H1 (cell line): ENCODE results near the gene JOSD2. TPM values are rescaled to one million over a fixed set of nuclear protein-coding genes. Genes with fewer than 3 reads are reported as not detected.
"Not testable (repeated sequence)": the region's sequence is repeated elsewhere in the genome, so short reads cannot be mapped to it uniquely, and the experiment has no call there.

ENCODE experiments used
- CTCF ChIA-PET: fragments of 300-600 bp; sonication (Branson Sonifier 250); formaldehyde crosslinking; loops from one replicate; lab custom pipeline; 2021; ENCODE audit not compliant: partially characterized antibody; lab: Charles Lee
- POLR2A ChIA-PET: fragments of 300-600 bp; sonication (Branson Sonifier 250); formaldehyde crosslinking; loops from one replicate; lab custom pipeline; 2021; ENCODE audit warnings: inconsistent platforms; ENCODE audit not compliant: partially characterized antibody; lab: Charles Lee
- DNase-seq, 2 experiments: peaks; one replicate each; pipeline versions ENCODE4 v3.0.0 to v3.0.0-alpha.2; 2010 to 2022; ENCODE audit warnings: low spot score in 2 of 2, low read depth in 1 of 2, mixed read lengths in 1 of 2
- FAIRE-seq: peaks from 2 replicates; lab custom pipeline; 2011; peaks lifted over from hg19 to GRCh38; lab: Jason Lieb, UNC
- H2AFZ ChIP-seq: 2 replicates; pipeline ENCODE4 v1.8.1; 2012; ENCODE audit warnings: low read length, inconsistent platforms
- H2AK5ac ChIP-seq: 2 replicates; pipeline ENCODE4 v1.6.1; 2013; ENCODE audit warnings: low read depth, low read length
- H2BK120ac ChIP-seq: replicated peaks from 2 replicates; pipeline ENCODE3; 2013; ENCODE audit warnings: low read depth, low read length, inconsistent platforms
- H2BK12ac ChIP-seq: 2 replicates; pipeline ENCODE4 v1.6.1; 2013; ENCODE audit warnings: low read depth, low read length
- H2BK15ac ChIP-seq: 2 replicates; pipeline ENCODE4 v1.6.1; 2013; ENCODE audit warnings: low read length
- H2BK20ac ChIP-seq: 2 replicates; pipeline ENCODE4 v1.6.1; 2013; ENCODE audit warnings: low read length
- H2BK5ac ChIP-seq: 2 replicates; pipeline ENCODE4 v1.6.1; 2013; ENCODE audit warnings: low read depth, low read length
- H3K14ac ChIP-seq: 2 replicates; pipeline ENCODE4 v1.6.1; 2013; ENCODE audit warnings: inconsistent platforms; ENCODE audit not compliant: insufficient read length
- H3K18ac ChIP-seq: 2 replicates; pipeline ENCODE4 v1.6.1; 2013; ENCODE audit warnings: low read length; ENCODE audit errors: extremely low read depth
- H3K23ac ChIP-seq: 2 replicates; pipeline ENCODE4 v1.6.1; 2013; ENCODE audit warnings: inconsistent platforms; ENCODE audit not compliant: insufficient read length
- H3K23me2 ChIP-seq: 2 replicates; pipeline ENCODE4 v1.6.1; 2013; ENCODE audit warnings: low read depth, low read length
- H3K27ac ChIP-seq: 2 replicates; pipeline ENCODE4 v1.6.1; 2011; ENCODE audit warnings: low read depth, low read length, inconsistent platforms
- H3K27me3 ChIP-seq, 4 experiments: replicated peaks in 1 of 4; 1 replicate in 1 of 4; 2 replicates in 3 of 4; pipeline versions ENCODE4 v1.6.1 to v1.8.1; 2011 to 2013; ENCODE audit warnings: low read length in 3 of 4, mild to moderate bottlenecking in 3 of 4, inconsistent platforms in 2 of 4, mixed read lengths in 2 of 4, moderate library complexity in 1 of 4; ENCODE audit not compliant: control insufficient read depth in 3 of 4, insufficient read depth in 3 of 4; ENCODE audit errors: extremely low read depth in 1 of 4
- H3K36me3 ChIP-seq, 4 experiments: 2 replicates each; pipeline versions ENCODE4 v1.6.1 to v1.8.1; 2011 to 2013; ENCODE audit warnings: mild to moderate bottlenecking in 4 of 4, low read length in 3 of 4, moderate library complexity in 2 of 4, control low read depth in 1 of 4, inconsistent platforms in 1 of 4; ENCODE audit not compliant: insufficient read depth in 4 of 4, control insufficient read depth in 2 of 4
- H3K4ac ChIP-seq: replicated peaks from 2 replicates; pipeline ENCODE3; 2013; ENCODE audit warnings: low read length, low read depth, mixed read lengths, inconsistent platforms; ENCODE audit not compliant: insufficient read length
- H3K4me1 ChIP-seq, 4 experiments: replicated peaks in 1 of 4; 1 replicate in 1 of 4; 2 replicates in 3 of 4; pipeline versions ENCODE4 v1.6.1 to v1.8.1; 2011 to 2013; ENCODE audit warnings: low read length in 3 of 4, inconsistent platforms in 2 of 4, mixed read lengths in 1 of 4; ENCODE audit not compliant: insufficient read depth in 4 of 4, control insufficient read depth in 3 of 4
- H3K4me2 ChIP-seq, 2 experiments: 2 replicates each; pipeline versions ENCODE4 v1.6.1 to v1.8.1; 2011 to 2013; ENCODE audit warnings: low read depth in 2 of 2, low read length in 2 of 2, control low read depth in 1 of 2, inconsistent platforms in 1 of 2, mild to moderate bottlenecking in 1 of 2; ENCODE audit not compliant: insufficient read depth in 1 of 2
- H3K4me3 ChIP-seq, 4 experiments: fragments of 200-600, 300-600 bp in 1 of 4; sonication (generic), shearing (Covaris generic), sonication (Bioruptor Twin) in 1 of 4; 2 replicates each; pipeline versions ENCODE4 v1.5.1 to v1.8.1; 2011 to 2016; ENCODE audit warnings: low read length in 4 of 4, low read depth in 3 of 4, control low read depth in 2 of 4, inconsistent platforms in 2 of 4, mild to moderate bottlenecking in 2 of 4, mixed read lengths in 1 of 4, moderate library complexity in 1 of 4; ENCODE audit not compliant: insufficient read depth in 2 of 4; ENCODE audit errors: extremely low read depth in 1 of 4
- H3K56ac ChIP-seq: replicated peaks from 2 replicates; pipeline ENCODE3; 2013; ENCODE audit warnings: low read depth, mild to moderate bottlenecking, mixed read lengths, low read length, inconsistent platforms; ENCODE audit not compliant: insufficient read length
- H3K79me1 ChIP-seq: 2 replicates; pipeline ENCODE4 v1.6.1; 2013; ENCODE audit warnings: low read depth, low read length, control low read depth
- H3K79me2 ChIP-seq, 2 experiments: 2 replicates each; pipeline versions ENCODE4 v1.6.1 to v1.8.1; 2012 to 2013; ENCODE audit warnings: low read length in 2 of 2, mild to moderate bottlenecking in 2 of 2, inconsistent platforms in 1 of 2; ENCODE audit not compliant: insufficient read depth in 2 of 2, control insufficient read depth in 1 of 2
- H3K9ac ChIP-seq, 4 experiments: replicated peaks in 1 of 4; 1 replicate in 1 of 4; 2 replicates in 3 of 4; pipeline versions ENCODE4 v1.6.1 to v1.8.1; 2011 to 2013; ENCODE audit warnings: low read depth in 3 of 4, low read length in 3 of 4, control low read depth in 2 of 4, mild to moderate bottlenecking in 2 of 4, moderate library complexity in 2 of 4, inconsistent platforms in 1 of 4; ENCODE audit errors: extremely low read depth in 1 of 4
- H3K9me3 ChIP-seq, 2 experiments: 2 replicates each; pipeline versions ENCODE4 v1.6.1 to v1.8.1; 2012 to 2013; ENCODE audit warnings: mild to moderate bottlenecking in 2 of 2, moderate library complexity in 2 of 2, control low read depth in 1 of 2, inconsistent platforms in 1 of 2, low read depth in 1 of 2, low read length in 1 of 2, mixed read lengths in 1 of 2; ENCODE audit not compliant: insufficient read depth in 2 of 2
- H4K20me1 ChIP-seq, 2 experiments: replicated peaks in 1 of 2; 2 replicates each; pipeline versions ENCODE3 to v1.8.1; 2011 to 2013; ENCODE audit warnings: inconsistent platforms in 2 of 2, low read length in 2 of 2, mild to moderate bottlenecking in 1 of 2; ENCODE audit not compliant: insufficient read depth in 2 of 2, control insufficient read depth in 1 of 2
- H4K5ac ChIP-seq: 2 replicates; pipeline ENCODE4 v1.6.1; 2013; ENCODE audit warnings: low read length, low read depth, mixed read lengths, inconsistent platforms; ENCODE audit not compliant: insufficient read length
- H4K8ac ChIP-seq: 2 replicates; pipeline ENCODE4 v1.8.0; 2013; ENCODE audit warnings: mild to moderate bottlenecking, moderate library complexity, low read length, inconsistent platforms; ENCODE audit not compliant: insufficient read depth; ENCODE audit errors: extremely low read depth
- H4K91ac ChIP-seq: replicated peaks from 2 replicates; pipeline ENCODE3; 2013; ENCODE audit warnings: low read length, mixed read lengths, inconsistent platforms; ENCODE audit not compliant: insufficient read length
- BCL11A ChIP-seq, 2 experiments: IDR thresholded peaks; one replicate each; pipeline ENCODE4 v1.6.1; 2011; ENCODE audit warnings: low read depth in 2 of 2, low read length in 2 of 2, mild to moderate bottlenecking in 2 of 2
- JUND ChIP-seq: IDR thresholded peaks from 2 replicates; pipeline ENCODE4 v1.6.1; 2011; ENCODE audit warnings: mild to moderate bottlenecking, improper control_type of control experiment, low read length
- SIN3A ChIP-seq, 2 experiments: IDR thresholded peaks in 1 of 2; conservative IDR thresholded peaks in 1 of 2; 2 replicates each; pipeline ENCODE4 v1.6.1; 2011 to 2012; ENCODE audit warnings: low read length in 2 of 2, improper control_type of control experiment in 1 of 2, low read depth in 1 of 2, mild to moderate bottlenecking in 1 of 2
- WGBS, 2 experiments: shearing (Covaris generic) in 1 of 2; methylation state at CpG; one replicate each; pipeline versions ENCODE4 v1.1.6 to v1.1.7; 2013 to 2015; ENCODE audit warnings: low lambda C conversion rate in 2 of 2, mixed read lengths in 2 of 2, inconsistent platforms in 1 of 2, low coverage in 1 of 2, missing lambda C conversion rate in 1 of 2; ENCODE audit not compliant: insufficient replicate concordance in 2 of 2, insufficient coverage in 1 of 2, insufficient read length in 1 of 2; ENCODE audit errors: extremely low coverage in 1 of 2, missing lambda C conversion rate in 1 of 2; 5-methylcytosine and 5-hydroxymethylcytosine counted together
- polyA plus RNA-seq, 7 experiments: library from polyadenylated mRNA; depleted of rRNA in 3 of 7; stranded (reverse) in 5 of 7; unstranded in 2 of 7; fragments of >200 nt in 5 of 7; fragments of 200-250 nt in 2 of 7; gene quantifications; 1 replicate in 5 of 7; 2 replicates in 1 of 7; 4 replicates in 1 of 7; pipeline versions ENCODE4 v1.2.1 to v1.2.3, GENCODE V29; 2011 to 2013; ENCODE audit warnings: missing spikeins in 2 of 7, mixed read lengths in 2 of 7
- total RNA-seq: library from RNA; stranded (reverse); fragmentation: NEBNext Ultra II Directional; extraction: Animal tissue kit (Norgen Biotek cat#: 25700); gene quantifications from 2 replicates; pipeline ENCODE4 v1.2.1, GENCODE V29; 2021

The JOSD2 gene
- total and polyA plus RNA-seq, 2 of the 8 experiments (the other 6 are each of a cell fraction or from before 2014, with no cell fraction given), result 1.9 to 6.6 TPM

- TF ChIP-seq SIN3A (conservative IDR thresholded peaks at IDR 0.05 in 1 of 2, IDR thresholded peaks at IDR 0.05 in 1 of 2; ENCODE audit: low read depth in 1 of 2, low read length in 2 of 2), result no peak
- no peak for TF ChIP-seq BCL11A (IDR thresholded peaks at IDR 0.05; ENCODE audit: low read depth in 2 of 2, low read length in 2 of 2)
- no peak for TF ChIP-seq JUND
Observed at GRCh38 chr19:50531171-50531612, 20.2 kb upstream of the JOSD2 start (continued).

GRCh38 chr19:50528052-50528451 is 17.1 kb upstream of the JOSD2 start:
- CTCF ChIA-PET, result interaction anchor here (1.1 to 19.3 kb wide), 4 partner anchors 9 to 80 kb away, joined by 3 to 206 read pairs (median 20); no protein-coding TSS in a partner anchor
- WGBS, 2 experiments, result 100% methylated on average over 2 of the region's 3 CpGs; no CpG with 5 or more reads in 1 of the 2 experiments
- FAIRE-seq, result not testable (repeated sequence)

More at GRCh38 chr19:50528052-50528451, 17.1 kb upstream of the JOSD2 start:
- H2AFZ ChIP-seq, DNase-seq, H4K5ac ChIP-seq, H3K36me3 ChIP-seq, H3K18ac ChIP-seq, H2BK120ac ChIP-seq, H3K79me1 ChIP-seq, H4K20me1 ChIP-seq, H3K14ac ChIP-seq, H3K9ac ChIP-seq, H3K4ac ChIP-seq, H4K91ac ChIP-seq, H3K23ac ChIP-seq, H2BK5ac ChIP-seq, H3K23me2 ChIP-seq, H4K8ac ChIP-seq, H3K27me3 ChIP-seq, H3K4me3 ChIP-seq, H3K4me2 ChIP-seq, H2BK20ac ChIP-seq, H3K9me3 ChIP-seq, H2AK5ac ChIP-seq, H2BK15ac ChIP-seq, H3K79me2 ChIP-seq, H3K4me1 ChIP-seq, H2BK12ac ChIP-seq, H3K27ac ChIP-seq, H3K56ac ChIP-seq: not testable (repeated sequence)
- POLR2A ChIA-PET, result interaction anchor here (0.9 kb wide), 1 partner anchor 39 kb away, joined by 3 read pairs; no protein-coding TSS in a partner anchor
